Tibial nerve (tissue), 4 donors: ENCODE results near the gene KIR3DL2. TPM values are rescaled to one million over a fixed set of nuclear protein-coding genes. Genes with fewer than 3 reads are reported as not detected.
"Not testable (repeated sequence)": the region's sequence is repeated elsewhere in the genome, so short reads cannot be mapped to it uniquely, and the experiment has no call there.

Experiments
- DNase-seq, 2 donors: peaks; one replicate each; pipeline ENCODE4 v3.0.0-alpha.2; 2019; ENCODE audit warnings: low spot score in 2 of 2
- H3K27ac ChIP-seq, 4 donors: fragments of 200-600 bp; sonication (generic) in 3 of 4; one replicate each; pipeline ENCODE4 v1.5.1; 2017 to 2019; ENCODE audit warnings: mild to moderate bottlenecking in 1 of 4
- H3K27me3 ChIP-seq, 2 donors: fragments of 200-600 bp; sonication (generic) in 1 of 2; one replicate each; pipeline versions ENCODE4 v1.5.1 to v1.6.0; 2017 to 2019
- H3K36me3 ChIP-seq, 3 donors: fragments of 200-600 bp; sonication (generic); one replicate each; pipeline ENCODE4 v1.5.1; 2018 to 2019
- H3K4me1 ChIP-seq, 4 donors: fragments of 200-600 bp; sonication (generic) in 3 of 4; one replicate each; pipeline ENCODE4 v1.5.1; 2017 to 2019
- H3K4me3 ChIP-seq, 4 donors: fragments of 200-600 bp; sonication (generic) in 3 of 4; one replicate each; pipeline ENCODE4 v1.5.1; 2017 to 2019; ENCODE audit warnings: mild to moderate bottlenecking in 1 of 4, moderate library complexity in 1 of 4
- H3K9me3 ChIP-seq, 4 donors: fragments of 200-600 bp; sonication (generic) in 3 of 4; one replicate each; pipeline ENCODE4 v1.5.1; 2017 to 2019
- CTCF ChIP-seq, 5 experiments: fragments of 200-600 bp in 3 of 5; fragments of 450-650 bp in 2 of 5; sonication (generic) in 3 of 5; IDR thresholded peaks; one replicate each; pipeline ENCODE4 v1.5.1; 2016 to 2019; ENCODE audit warnings: antibody characterized with exemption in 5 of 5, mild to moderate bottlenecking in 3 of 5, moderate library complexity in 2 of 5
- EP300 ChIP-seq, 2 donors: sonication (generic); formaldehyde crosslinking; IDR thresholded peaks; one replicate each; pipeline ENCODE4 v1.6.1; 2017; ENCODE audit warnings: antibody characterized with exemption in 2 of 2, mild to moderate bottlenecking in 1 of 2
- POLR2A ChIP-seq, 2 donors: fragments of 450-650 bp; IDR thresholded peaks; one replicate each; pipeline ENCODE4 v1.6.1; 2017; ENCODE audit warnings: antibody characterized with exemption in 2 of 2, mild to moderate bottlenecking in 2 of 2, moderate library complexity in 2 of 2
- WGBS, 2 donors: methylation state at CpG; one replicate each; pipeline ENCODE4 v1.1.5; 2018; 5-methylcytosine and 5-hydroxymethylcytosine counted together
- total RNA-seq, 4 donors: library from RNA; depleted of rRNA; stranded (reverse); fragments of >200 nt; gene quantifications; one replicate each; pipeline ENCODE4 v1.1.0, GENCODE V29; 2016

KIR3DL2 gene
- total RNA-seq, 4 donors from 2014 or later: not detected

DNA sequence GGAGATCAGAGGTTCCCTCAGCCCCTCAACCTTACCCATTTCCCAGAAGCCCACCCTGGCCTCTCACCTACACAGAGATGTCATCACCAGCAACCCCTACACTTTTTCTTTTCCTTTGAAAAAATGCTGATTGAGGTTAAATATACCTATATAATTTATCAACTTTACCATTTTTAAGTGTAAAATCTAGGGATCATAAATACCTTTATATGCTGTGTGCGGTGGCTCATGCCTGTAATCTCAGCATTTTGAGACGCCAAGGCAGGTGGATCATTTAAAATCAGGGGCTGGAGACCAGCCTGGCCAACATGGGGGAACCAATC is 43.8 kb upstream of the KIR3DL2 start:
- TF ChIP-seq EP300 (IDR thresholded peaks at IDR 0.05) (no peak), POLR2A (IDR thresholded peaks at IDR 0.05) (no peak), CTCF (IDR thresholded peaks at IDR 0.05) (no peak)
- WGBS, 2 donors: 80 to 87% methylated on average over 2 of the region's 2 CpGs
- Histone ChIP-seq H3K4me3 (no peak overlapping the region), H3K27ac (no peak overlapping the region), H3K27me3 (no peaks in the 10 kb centered on the region), H3K36me3 (no peaks in the 10 kb centered on the region), H3K9me3 (peaks cover 0 to 12% (median 0%) of the 10 kb centered on the region in 4 donors), H3K4me1 (no peaks in the 10 kb centered on the region)
- no peak for DNase-seq

- not testable (repeated sequence) for H3K27me3 ChIP-seq, H3K36me3 ChIP-seq, H3K4me3 ChIP-seq, DNase-seq, H3K4me1 ChIP-seq, H3K27ac ChIP-seq
- H3K9me3 ChIP-seq: peaks cover 0 to 22% (median 0%) of the 10 kb centered on the region in 4 donors
- 50 to 64% methylated on average over 3 of the region's 3 CpGs for WGBS, 2 donors
Measured at GRCh38 chr19:54814571-54814970, 35.7 kb upstream of the KIR3DL2 start.

- WGBS, 2 donors: 87 to 89% methylated on average over 17 of the region's 17 CpGs
- DNase-seq, H3K36me3 ChIP-seq, H3K27me3 ChIP-seq, H3K27ac ChIP-seq, H3K4me1 ChIP-seq, H3K4me3 ChIP-seq: not testable (repeated sequence)
- H3K9me3 ChIP-seq: peaks cover 0 to 14% (median 0%) of the 10 kb centered on the region in 4 donors
Measured at GRCh38 chr19:54816251-54816650, 34.0 kb upstream of the KIR3DL2 start, which contains the start of gene KIR3DL1. Gene KIR3DL1 (plus strand): TSS chr19:54816468.

GRCh38 chr19:54817670-54818536 is 32.3 kb upstream of the KIR3DL2 start:
- no peak for DNase-seq
- H3K27ac ChIP-seq: no peak overlapping the region
- no peaks in the 10 kb centered on the region for H3K4me1 ChIP-seq
- no peaks in the 10 kb centered on the region for H3K36me3 ChIP-seq
- H3K27me3 ChIP-seq: no peaks in the 10 kb centered on the region
- no peaks in the 10 kb centered on the region for H3K9me3 ChIP-seq
- WGBS, 2 donors: 81 to 83% methylated on average over 15 of the region's 15 CpGs
- H3K4me3 ChIP-seq: no peak overlapping the region
- TF ChIP-seq EP300 (IDR thresholded peaks at IDR 0.05) (no peak), CTCF (IDR thresholded peaks at IDR 0.05) (no peak), POLR2A (IDR thresholded peaks at IDR 0.05) (no peak)

DNA sequence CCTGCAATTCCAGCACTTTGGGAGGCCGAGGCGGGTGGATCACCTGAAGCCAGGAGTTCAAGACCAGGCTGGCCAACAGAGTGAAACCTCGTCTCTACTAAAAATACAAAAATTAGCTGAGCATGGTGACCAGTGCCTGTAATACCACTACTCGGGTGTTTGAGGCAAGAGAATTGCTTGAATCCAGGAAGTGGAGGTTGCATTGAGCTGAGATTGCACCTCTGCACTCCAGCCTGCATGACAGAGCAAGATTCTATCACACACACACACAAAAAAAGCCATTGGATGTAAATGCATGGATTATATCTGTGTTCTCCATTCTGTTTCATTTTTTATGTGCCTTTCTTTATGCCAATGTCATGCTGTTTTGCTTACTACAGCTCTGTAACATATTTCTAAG is 25.8 kb upstream of the KIR3DL2 start:
- WGBS, 2 donors: 68 to 83% methylated on average over 4 of the region's 4 CpGs
- not testable (repeated sequence) for DNase-seq, H3K27ac ChIP-seq, H3K27me3 ChIP-seq, H3K4me3 ChIP-seq, H3K36me3 ChIP-seq, H3K4me1 ChIP-seq, H3K9me3 ChIP-seq

DNA sequence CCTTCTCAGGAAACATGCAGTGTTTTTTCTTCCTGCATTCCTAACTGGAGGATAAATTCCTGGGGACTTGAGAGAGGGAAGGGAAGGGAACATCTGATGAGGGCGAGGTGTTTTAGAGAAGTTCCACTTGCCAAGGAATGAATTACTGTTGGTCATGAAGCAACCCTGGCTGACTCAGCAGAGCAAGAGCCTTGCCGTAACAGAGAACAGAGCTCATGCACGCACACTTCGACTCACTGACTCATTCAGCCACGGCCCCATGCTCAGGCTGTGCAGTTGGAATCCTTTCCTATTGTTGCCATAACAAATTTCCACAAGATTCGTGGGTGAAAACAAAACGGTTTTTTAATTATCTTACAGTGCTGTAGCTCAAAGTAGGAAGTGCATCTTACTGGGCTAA is 24.9 kb upstream of the KIR3DL2 start:
- 54 to 65% methylated on average over 7 of the region's 7 CpGs for WGBS, 2 donors
- H3K9me3 ChIP-seq, H3K4me3 ChIP-seq, H3K4me1 ChIP-seq, H3K27ac ChIP-seq, H3K27me3 ChIP-seq, DNase-seq, H3K36me3 ChIP-seq: not testable (repeated sequence)

GRCh38 chr19:54828064-54828463 is 22.2 kb upstream of the KIR3DL2 start:
- H3K4me3 ChIP-seq, H3K9me3 ChIP-seq, H3K27ac ChIP-seq, H3K4me1 ChIP-seq, H3K36me3 ChIP-seq, H3K27me3 ChIP-seq, DNase-seq: not testable (repeated sequence)
- 73 to 78% methylated on average over 8 of the region's 8 CpGs for WGBS, 2 donors

DNA sequence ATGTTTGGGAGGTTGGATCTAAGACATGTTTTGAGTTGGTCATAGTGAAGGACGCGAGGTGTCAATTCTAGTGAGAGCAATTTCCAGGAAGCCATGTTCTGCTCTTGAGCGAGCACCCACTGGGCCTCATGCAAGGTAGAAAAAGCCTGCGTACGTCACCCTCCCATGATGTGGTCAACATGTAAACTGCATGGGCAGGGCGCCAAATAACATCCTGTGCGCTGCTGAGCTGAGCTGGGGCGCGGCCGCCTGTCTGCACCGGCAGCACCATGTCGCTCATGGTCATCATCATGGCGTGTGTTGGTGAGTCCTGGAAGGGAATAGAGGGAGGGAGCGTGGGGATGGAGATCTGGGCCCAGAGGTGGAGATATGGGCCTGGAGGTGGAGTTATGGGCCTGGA is 17.7 kb upstream of the KIR3DL2 start, which contains the start of gene KIR2DS4:
Gene KIR2DS4, plus strand, starts transcription at position 181 of the 400 bp plus-strand sequence.
- not testable (repeated sequence) for H3K36me3 ChIP-seq, H3K4me1 ChIP-seq, H3K27ac ChIP-seq, H3K4me3 ChIP-seq, DNase-seq, H3K27me3 ChIP-seq, H3K9me3 ChIP-seq
- 81 to 90% methylated on average over 10 to 14 of the region's 14 CpGs for WGBS, 2 donors

- H3K36me3 ChIP-seq, H3K27ac ChIP-seq, DNase-seq, H3K4me1 ChIP-seq, H3K4me3 ChIP-seq, H3K9me3 ChIP-seq, H3K27me3 ChIP-seq: not testable (repeated sequence)
- 84 to 91% methylated on average over 3 to 5 of the region's 5 CpGs for WGBS, 2 donors
Measured at GRCh38 chr19:54835126-54835525, 15.1 kb upstream of the KIR3DL2 start.

- WGBS, 2 donors: 38 to 58% methylated on average over 1 to 2 of the region's 2 CpGs
- H3K27ac ChIP-seq, H3K9me3 ChIP-seq, H3K27me3 ChIP-seq, DNase-seq, H3K4me1 ChIP-seq, H3K36me3 ChIP-seq, H3K4me3 ChIP-seq: not testable (repeated sequence)
Measured at GRCh38 chr19:54837522-54837921, 12.7 kb upstream of the KIR3DL2 start.

GRCh38 chr19:54843171-54843570 is 7.1 kb upstream of the KIR3DL2 start:
- H3K4me3 ChIP-seq, DNase-seq, H3K9me3 ChIP-seq, H3K36me3 ChIP-seq, H3K27ac ChIP-seq, H3K4me1 ChIP-seq, H3K27me3 ChIP-seq: not testable (repeated sequence)
- WGBS, 2 donors: 73 to 78% methylated on average over 7 to 8 of the region's 8 CpGs
